Epithelial cell of proximal tubule (primary cell): ENCODE measurements around the gene EPS8L2. TPM values are rescaled to one million over a fixed set of nuclear protein-coding genes. Genes with fewer than 3 reads are reported as not detected.

ENCODE experiments used
- DNase-seq: peaks from one replicate; pipeline ENCODE4 v3.0.0-alpha.2; 2011; ENCODE audit warnings: low read depth
- H3K4me3 ChIP-seq: 2 replicates; pipeline ENCODE4 v1.5.1; 2011; ENCODE audit warnings: low read depth, mild to moderate bottlenecking, low read length
- total RNA-seq: library from RNA; depleted of rRNA; stranded (reverse); fragments of >200 nt; gene quantifications from 2 replicates; pipeline ENCODE4 v1.2.3, GENCODE V29; 2015
- TF ChIP-seq, protein P1 (sequence below): conservative IDR thresholded peaks from 2 replicates; pipeline ENCODE4 v1.5.1; 2012; ENCODE audit warnings: low read depth, mild to moderate bottlenecking, low read length

The EPS8L2 gene
- total RNA-seq, 1 donor from 2014 or later = 151 TPM

DNA sequence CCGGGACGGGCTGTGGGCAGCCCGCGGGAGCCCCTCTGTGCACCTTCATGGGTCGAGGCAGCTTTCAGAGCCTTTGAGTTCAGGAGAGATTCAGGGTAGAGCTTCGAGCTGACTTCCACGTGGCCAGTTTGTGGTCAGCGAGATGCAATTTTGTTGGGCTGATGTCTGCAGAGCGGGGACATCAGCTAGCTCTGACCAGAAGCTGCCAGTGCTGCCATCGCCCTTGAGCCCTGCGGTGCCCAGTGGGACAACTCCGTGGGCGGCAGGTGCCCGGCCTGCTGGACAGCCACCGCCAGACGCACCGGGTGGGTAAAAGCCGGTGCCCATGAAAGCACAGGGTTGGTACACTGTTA is 42.0 kb downstream of the EPS8L2 start:
- peak overlapping the region; percentile 89 for H3K4me3 ChIP-seq
- no peak for DNase-seq
- TF ChIP-seq, protein P1, sequence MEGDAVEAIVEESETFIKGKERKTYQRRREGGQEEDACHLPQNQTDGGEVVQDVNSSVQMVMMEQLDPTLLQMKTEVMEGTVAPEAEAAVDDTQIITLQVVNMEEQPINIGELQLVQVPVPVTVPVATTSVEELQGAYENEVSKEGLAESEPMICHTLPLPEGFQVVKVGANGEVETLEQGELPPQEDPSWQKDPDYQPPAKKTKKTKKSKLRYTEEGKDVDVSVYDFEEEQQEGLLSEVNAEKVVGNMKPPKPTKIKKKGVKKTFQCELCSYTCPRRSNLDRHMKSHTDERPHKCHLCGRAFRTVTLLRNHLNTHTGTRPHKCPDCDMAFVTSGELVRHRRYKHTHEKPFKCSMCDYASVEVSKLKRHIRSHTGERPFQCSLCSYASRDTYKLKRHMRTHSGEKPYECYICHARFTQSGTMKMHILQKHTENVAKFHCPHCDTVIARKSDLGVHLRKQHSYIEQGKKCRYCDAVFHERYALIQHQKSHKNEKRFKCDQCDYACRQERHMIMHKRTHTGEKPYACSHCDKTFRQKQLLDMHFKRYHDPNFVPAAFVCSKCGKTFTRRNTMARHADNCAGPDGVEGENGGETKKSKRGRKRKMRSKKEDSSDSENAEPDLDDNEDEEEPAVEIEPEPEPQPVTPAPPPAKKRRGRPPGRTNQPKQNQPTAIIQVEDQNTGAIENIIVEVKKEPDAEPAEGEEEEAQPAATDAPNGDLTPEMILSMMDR = no peak

DNA sequence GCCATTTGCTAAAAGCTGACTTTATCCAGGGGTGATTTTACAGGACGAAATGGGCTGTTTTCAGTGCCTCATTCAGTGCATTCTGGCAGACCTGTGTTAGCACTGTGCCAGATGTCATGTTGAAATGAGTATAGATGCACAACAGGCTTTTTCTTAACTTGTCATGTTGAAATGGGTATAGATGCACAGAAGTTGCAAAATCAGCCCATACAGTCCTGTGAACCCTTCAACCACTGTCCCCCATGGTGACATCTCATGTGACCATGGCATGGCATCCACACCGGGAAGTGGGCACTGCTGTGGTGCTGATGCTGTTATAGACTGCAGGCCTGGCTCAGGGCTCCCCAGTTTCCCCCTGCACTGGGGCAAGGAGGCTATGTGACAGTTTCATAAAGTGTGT is 43.7 kb downstream of the EPS8L2 start:
- DNase-seq = no peak
- no peak overlapping the region for H3K4me3 ChIP-seq
- TF ChIP-seq, protein P1 = no peak

DNA sequence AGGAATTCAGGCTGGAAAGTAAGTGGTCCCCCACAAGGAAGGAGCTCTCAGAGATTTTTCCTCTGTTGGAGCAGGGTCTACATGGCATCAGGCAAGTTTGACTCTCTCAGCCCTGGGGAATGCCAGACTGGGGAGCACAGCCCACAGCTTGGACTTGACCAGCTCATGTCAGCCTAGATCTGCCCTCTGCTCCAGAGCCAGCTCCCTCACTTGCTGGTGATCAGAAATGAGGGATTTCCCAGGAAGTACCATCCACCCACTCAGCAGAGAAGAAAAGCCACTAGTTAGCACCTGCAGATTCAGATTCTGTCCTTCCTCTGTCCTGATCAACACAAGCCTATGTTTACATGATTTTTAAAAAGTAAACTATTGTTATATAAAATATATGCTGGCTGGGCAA is 54.2 kb downstream of the EPS8L2 start:
- TF ChIP-seq, protein P1 = no peak
- no peak overlapping the region for H3K4me3 ChIP-seq
- no peak for DNase-seq

DNA sequence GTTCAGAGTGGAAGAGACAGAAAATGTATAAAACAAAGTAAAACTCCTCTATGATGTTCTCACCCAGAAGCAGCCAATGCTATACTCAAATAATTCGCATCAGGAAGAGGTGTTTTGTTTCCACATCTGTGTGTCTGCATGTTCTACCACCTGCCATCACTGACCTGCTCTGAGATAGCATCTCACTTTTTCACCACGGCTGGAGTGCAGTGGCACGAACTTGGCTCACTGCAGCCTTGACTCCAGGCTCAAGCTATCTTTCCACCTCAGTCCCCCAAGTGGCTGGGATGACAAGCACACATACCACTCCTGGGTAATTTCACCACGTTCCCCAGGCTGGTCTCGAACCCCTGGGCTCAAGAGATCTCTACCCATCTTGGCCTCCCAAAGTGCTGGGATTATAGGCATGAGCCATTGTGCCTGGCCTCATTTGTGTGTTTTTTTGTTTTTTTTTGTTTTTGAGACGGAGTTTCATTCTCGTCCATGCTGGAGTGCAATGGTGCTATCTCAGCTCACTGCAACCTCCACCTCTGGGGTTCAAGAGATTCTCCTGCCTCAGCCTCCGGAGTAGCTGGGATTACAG is 55.6 kb downstream of the EPS8L2 start:
- no peak overlapping the region for H3K4me3 ChIP-seq
- no peak for DNase-seq
- TF ChIP-seq, protein P1 = no peak

DNA sequence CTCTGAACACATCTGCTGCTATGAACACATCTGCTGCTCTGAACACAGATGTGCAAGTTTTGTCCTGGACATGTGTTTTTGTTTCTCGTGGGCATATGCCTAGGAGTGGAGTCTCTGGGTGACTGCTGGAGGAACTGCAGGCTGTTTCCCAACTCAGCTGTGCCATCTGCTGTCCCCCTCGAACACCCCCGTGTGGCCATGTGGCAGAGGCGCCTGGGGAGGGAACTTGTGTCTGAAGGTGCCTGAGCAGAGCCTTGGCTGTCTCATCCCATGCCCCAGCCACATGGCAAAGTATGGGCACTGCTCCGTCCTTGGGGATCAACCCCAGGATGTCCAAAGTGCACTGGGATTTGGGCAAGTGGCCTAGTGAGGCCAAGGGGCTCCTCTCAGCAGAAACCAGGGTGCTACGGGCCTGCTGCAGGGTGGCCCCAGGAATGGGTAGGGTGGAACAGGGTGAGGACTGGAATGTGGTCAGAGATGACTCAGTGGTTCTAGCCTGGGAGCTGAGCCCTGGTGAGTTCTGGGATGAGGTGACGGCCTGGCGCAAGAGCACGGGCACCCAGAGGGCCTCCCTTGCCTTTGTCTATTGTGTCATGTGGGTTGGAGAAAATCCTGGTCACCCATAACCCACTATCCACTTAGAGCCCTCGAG is 56.5 kb downstream of the EPS8L2 start:
- DNase-seq = no peak
- TF ChIP-seq, protein P1 = peak; percentile 39
- H3K4me3 ChIP-seq = no peak overlapping the region

DNA sequence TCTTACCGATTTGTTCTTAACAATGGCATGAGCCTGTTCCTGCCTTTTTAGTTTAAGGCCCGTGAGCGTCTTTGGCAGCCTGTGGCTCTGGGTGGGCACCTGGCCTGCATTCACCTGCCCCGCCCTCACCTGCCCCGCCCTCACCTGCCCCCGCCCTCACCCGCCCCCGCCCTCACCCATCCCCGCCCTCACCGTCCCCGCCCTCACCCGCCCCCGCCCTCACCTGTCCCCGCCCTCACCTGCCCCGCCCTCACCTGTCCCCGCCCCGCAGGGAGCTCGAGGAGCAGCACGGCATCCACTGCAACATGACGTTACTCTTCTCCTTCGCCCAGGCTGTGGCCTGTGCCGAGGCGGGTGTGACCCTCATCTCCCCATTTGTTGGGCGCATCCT is 57.0 kb downstream of the EPS8L2 start:
- TF ChIP-seq, protein P1 = no peak
- H3K4me3 ChIP-seq = no peak overlapping the region
- no peak for DNase-seq

DNA sequence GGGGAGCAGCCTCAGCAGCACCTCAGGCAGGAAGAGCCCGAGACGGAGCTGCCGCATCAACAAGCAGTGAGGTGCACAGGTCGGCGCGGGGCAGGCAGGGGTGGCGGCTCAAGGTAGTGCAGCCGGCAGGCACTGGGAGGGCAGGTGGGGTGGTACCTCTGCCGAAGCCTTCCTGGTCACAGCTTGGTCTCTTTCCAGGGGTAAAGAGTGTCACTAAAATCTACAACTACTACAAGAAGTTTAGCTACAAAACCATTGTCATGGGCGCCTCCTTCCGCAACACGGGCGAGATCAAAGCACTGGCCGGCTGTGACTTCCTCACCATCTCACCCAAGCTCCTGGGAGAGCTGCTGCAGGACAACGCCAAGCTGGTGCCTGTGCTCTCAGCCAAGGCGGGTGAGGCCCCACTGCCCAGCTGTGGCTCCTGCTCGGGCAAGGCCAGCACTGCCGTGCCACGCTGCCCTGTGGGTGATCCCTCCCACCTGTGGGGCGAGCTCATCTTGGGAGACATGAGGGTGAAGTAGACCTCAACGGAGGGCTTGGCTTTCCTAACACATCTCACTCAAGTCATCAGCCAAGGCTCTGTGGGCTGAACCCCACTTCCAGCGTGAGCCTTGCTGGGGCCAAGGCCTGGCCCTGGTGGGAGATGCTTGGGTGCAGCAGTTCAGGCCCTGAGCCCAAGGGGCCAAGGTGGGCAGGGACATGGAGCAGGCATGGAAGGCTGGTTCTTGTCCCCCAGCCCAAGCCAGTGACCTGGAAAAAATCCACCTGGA is 57.7 kb downstream of the EPS8L2 start:
- TF ChIP-seq, protein P1 = no peak
- no peak overlapping the region for H3K4me3 ChIP-seq
- no peak for DNase-seq
